Thoracic aorta (tissue), 2 donors: ENCODE measurements around the gene TFF2. TPM values are rescaled to one million over a fixed set of nuclear protein-coding genes. Genes with fewer than 3 reads are reported as not detected.

Source experiments
- ATAC-seq: fragments of 150-250 bp; one replicate; pipeline ENCODE4 v1.8.0; 2017; ENCODE audit warnings: low read depth; ENCODE audit not compliant: insufficient number of reproducible peaks, low FRiP score
- DNase-seq: peaks from one replicate; pipeline ENCODE4 v3.0.0-alpha.2; 2020; ENCODE audit warnings: low spot score
- H3K27ac ChIP-seq, 2 donors: fragments of 200-600 bp; sonication (generic); 1 replicate in 1 of 2; 2 replicates in 1 of 2; pipeline ENCODE4 v1.5.1; 2016; ENCODE audit warnings: mild to moderate bottlenecking in 2 of 2, moderate library complexity in 2 of 2
- H3K27me3 ChIP-seq: fragments of 200-600 bp; sonication (generic); replicated peaks from 2 replicates; pipeline ENCODE4 v1.6.0; 2016; ENCODE audit warnings: mild to moderate bottlenecking; ENCODE audit not compliant: insufficient read depth
- H3K36me3 ChIP-seq: fragments of 200-600 bp; sonication (generic); one replicate; pipeline ENCODE4 v1.5.1; 2016
- H3K4me1 ChIP-seq, 2 donors: fragments of 200-600 bp; sonication (generic); 1 replicate in 1 of 2; 2 replicates in 1 of 2; pipeline versions ENCODE4 v1.5.1 to v1.6.0; 2016; ENCODE audit warnings: low read depth in 2 of 2, mild to moderate bottlenecking in 1 of 2; ENCODE audit not compliant: control insufficient read depth in 1 of 2
- H3K4me3 ChIP-seq: fragments of 200-600 bp; sonication (generic); 2 replicates; pipeline ENCODE4 v1.5.1; 2016; ENCODE audit warnings: mild to moderate bottlenecking
- H3K9me3 ChIP-seq: fragments of 200-600 bp; sonication (generic); 2 replicates; pipeline ENCODE4 v1.5.1; 2016
- CTCF ChIP-seq: fragments of 200-600 bp; sonication (generic); IDR thresholded peaks from one replicate; pipeline ENCODE4 v1.5.1; 2019; ENCODE audit warnings: antibody characterized with exemption
- total RNA-seq, 2 donors: library from RNA; depleted of rRNA; stranded (reverse); fragments of >200 nt; gene quantifications; one replicate each; pipeline versions ENCODE4 v1.1.0 to v1.2.3, GENCODE V29; 2016

TFF2 gene
- total RNA-seq, 2 donors from 2014 or later: 17.0 TPM; not detected in 1

- H3K4me1 ChIP-seq: no peaks in the 10 kb centered on the region
- H3K9me3 ChIP-seq: no peaks in the 10 kb centered on the region
- no peak for TF ChIP-seq CTCF
- no peaks in the 10 kb centered on the region for H3K27me3 ChIP-seq
- DNase-seq (no peak), ATAC-seq (no peak)
- H3K4me3 ChIP-seq: no peak overlapping the region
- no peak overlapping the region for H3K27ac ChIP-seq
- H3K36me3 ChIP-seq: no peaks in the 10 kb centered on the region
Observed at GRCh38 chr21:42377951-42378340, 27.2 kb upstream of the TFF2 start.

GRCh38 chr21:42377211-42377950 is 26.6 kb upstream of the TFF2 start:
- Histone ChIP-seq H3K36me3 (no peaks in the 10 kb centered on the region), H3K9me3 (no peaks in the 10 kb centered on the region), H3K4me1 (no peaks in the 10 kb centered on the region), H3K27ac (no peak overlapping the region), H3K27me3 (no peaks in the 10 kb centered on the region), H3K4me3 (no peak overlapping the region)
- DNase-seq: no peak
- TF ChIP-seq CTCF: no peak
- ATAC-seq: no peak

GRCh38 chr21:42376338-42376982 is 25.7 kb upstream of the TFF2 start:
- DNase-seq: no peak
- no peaks in the 10 kb centered on the region for H3K36me3 ChIP-seq
- TF ChIP-seq CTCF: no peak

GRCh38 chr21:42375966-42376337 is 25.2 kb upstream of the TFF2 start:
- no peaks in the 10 kb centered on the region for H3K9me3 ChIP-seq
- H3K27me3 ChIP-seq: no peaks in the 10 kb centered on the region
- no peaks in the 10 kb centered on the region for H3K4me1 ChIP-seq
- H3K4me3 ChIP-seq: no peak overlapping the region
- DNase-seq (no peak), ATAC-seq (no peak)
- TF ChIP-seq CTCF: no peak
- H3K27ac ChIP-seq: no peak overlapping the region
- no peaks in the 10 kb centered on the region for H3K36me3 ChIP-seq

More at GRCh38 chr21:42376338-42376982, 25.7 kb upstream of the TFF2 start:
- Histone ChIP-seq H3K9me3 (no peaks in the 10 kb centered on the region), H3K4me1 (no peaks in the 10 kb centered on the region), H3K27me3 (no peaks in the 10 kb centered on the region), H3K4me3 (no peak overlapping the region), H3K27ac (no peak overlapping the region)
- ATAC-seq: no peak

GRCh38 chr21:42375506-42375905 is 24.7 kb upstream of the TFF2 start:
- H3K4me1 ChIP-seq: no peaks in the 10 kb centered on the region
- no peaks in the 10 kb centered on the region for H3K36me3 ChIP-seq
- no peak for TF ChIP-seq CTCF
- ATAC-seq (no peak), DNase-seq (no peak)
- no peak overlapping the region for H3K27ac ChIP-seq
- no peak overlapping the region for H3K4me3 ChIP-seq
- no peaks in the 10 kb centered on the region for H3K9me3 ChIP-seq
- H3K27me3 ChIP-seq: no peaks in the 10 kb centered on the region
